ENCODE results near the gene BRSK2.

Gene BRSK2

DNA sequence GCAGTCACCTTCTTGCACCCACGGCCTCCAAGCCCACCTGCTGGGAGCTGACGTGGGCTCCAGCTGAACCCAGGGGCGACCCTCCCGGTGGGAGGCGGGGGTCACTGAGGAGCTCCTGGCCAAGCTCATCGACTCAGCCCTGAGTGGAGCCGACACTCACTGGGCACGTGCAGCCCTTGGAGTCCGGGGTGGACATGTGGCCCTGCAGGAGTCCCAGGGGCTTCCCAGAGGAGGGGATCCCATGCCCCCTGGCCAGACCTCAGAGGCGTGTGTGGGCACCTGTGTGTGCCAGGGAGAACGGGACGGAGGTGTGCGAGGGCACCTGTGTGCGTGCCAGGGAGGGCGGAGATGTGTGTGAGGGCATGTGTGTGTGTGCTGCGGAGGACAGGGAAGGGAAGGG is 20.8 kb upstream of the BRSK2 start:
- H3K4me1 ChIP-seq (ENCODE audit: control insufficient read depth, insufficient read depth, low read length): no peaks in the 10 kb centered on the region
- TF ChIP-seq ZNF843 (tag by site-specific recombination; IDR thresholded peaks at IDR 0.05) (no peak), ZNF549 (tag by site-specific recombination; IDR thresholded peaks at IDR 0.05) (no peak), ZNF302 (tag by site-specific recombination; IDR thresholded peaks at IDR 0.05; ENCODE audit: low read depth) (no peak), ZNF561 (tag by site-specific recombination; IDR thresholded peaks at IDR 0.05; ENCODE audit: borderline replicate concordance) (no peak), ZBTB21 (tag by site-specific recombination; IDR thresholded peaks at IDR 0.05) (no peak), ZNF274 (IDR thresholded peaks at IDR 0.05; ENCODE audit: low read length) (no peak), ZNF274 (tag by site-specific recombination; IDR thresholded peaks at IDR 0.05; ENCODE audit: borderline replicate concordance) (no peak)
- TF ChIP-seq, protein P1, sequence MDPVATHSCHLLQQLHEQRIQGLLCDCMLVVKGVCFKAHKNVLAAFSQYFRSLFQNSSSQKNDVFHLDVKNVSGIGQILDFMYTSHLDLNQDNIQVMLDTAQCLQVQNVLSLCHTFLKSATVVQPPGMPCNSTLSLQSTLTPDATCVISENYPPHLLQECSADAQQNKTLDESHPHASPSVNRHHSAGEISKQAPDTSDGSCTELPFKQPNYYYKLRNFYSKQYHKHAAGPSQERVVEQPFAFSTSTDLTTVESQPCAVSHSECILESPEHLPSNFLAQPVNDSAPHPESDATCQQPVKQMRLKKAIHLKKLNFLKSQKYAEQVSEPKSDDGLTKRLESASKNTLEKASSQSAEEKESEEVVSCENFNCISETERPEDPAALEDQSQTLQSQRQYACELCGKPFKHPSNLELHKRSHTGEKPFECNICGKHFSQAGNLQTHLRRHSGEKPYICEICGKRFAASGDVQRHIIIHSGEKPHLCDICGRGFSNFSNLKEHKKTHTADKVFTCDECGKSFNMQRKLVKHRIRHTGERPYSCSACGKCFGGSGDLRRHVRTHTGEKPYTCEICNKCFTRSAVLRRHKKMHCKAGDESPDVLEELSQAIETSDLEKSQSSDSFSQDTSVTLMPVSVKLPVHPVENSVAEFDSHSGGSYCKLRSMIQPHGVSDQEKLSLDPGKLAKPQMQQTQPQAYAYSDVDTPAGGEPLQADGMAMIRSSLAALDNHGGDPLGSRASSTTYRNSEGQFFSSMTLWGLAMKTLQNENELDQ (tag by site-specific recombination; IDR thresholded peaks at IDR 0.05; ENCODE audit: low read depth): no peak
- CTCF ChIA-PET: no interaction called here
- no peaks in the 10 kb centered on the region for H3K36me3 ChIP-seq (ENCODE audit: control insufficient read depth in 2 of 2, insufficient read depth in 1 of 2, low read length in 2 of 2)
- H3K27ac ChIP-seq (ENCODE audit: extremely low read depth, low read depth, low read length): no peak overlapping the region
- no peaks in the 10 kb centered on the region for H3K9me3 ChIP-seq (ENCODE audit: control insufficient read depth, insufficient read depth, low read depth, low read length)
- H3K4me3 ChIP-seq (ENCODE audit: low read depth, low read length): no peak overlapping the region
- POLR2A ChIA-PET: no interaction called here

DNA sequence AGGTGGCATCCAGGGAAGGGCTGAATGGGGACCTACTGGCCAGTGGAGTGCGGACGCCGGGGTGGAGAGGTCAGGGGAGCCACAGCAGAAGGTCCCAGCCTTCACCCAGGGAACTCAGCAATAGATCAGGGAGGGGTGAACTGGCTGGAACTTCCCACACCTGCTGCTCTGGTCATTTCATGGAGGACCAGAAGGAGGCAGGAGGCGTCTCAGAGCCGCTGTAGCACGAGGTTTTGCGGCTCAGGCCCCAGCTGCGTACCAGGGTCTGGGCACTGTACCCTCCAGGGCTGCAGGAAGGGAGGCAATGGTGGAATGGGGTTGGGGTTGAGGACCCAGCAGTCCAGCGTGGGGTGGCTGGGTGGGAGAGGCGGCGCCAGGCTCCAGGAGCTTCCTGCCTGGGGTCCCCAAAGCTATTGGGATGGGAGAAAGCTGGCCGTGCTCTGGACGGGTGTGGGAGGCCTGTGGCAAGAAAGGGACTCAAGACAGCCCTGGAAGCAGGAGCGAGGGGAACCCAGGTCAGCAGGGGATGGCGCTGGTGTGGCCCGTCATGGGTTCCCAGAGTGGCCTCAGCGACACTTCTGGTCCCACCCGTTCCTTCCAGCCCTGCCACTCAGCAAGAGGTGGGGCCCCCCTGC is 20.2 kb upstream of the BRSK2 start:
- H3K9me3 ChIP-seq (ENCODE audit: control insufficient read depth, insufficient read depth, low read depth, low read length): no peaks in the 10 kb centered on the region
- no peaks in the 10 kb centered on the region for H3K4me1 ChIP-seq (ENCODE audit: control insufficient read depth, insufficient read depth, low read length)
- TF ChIP-seq PRDM1 (tag by site-specific recombination; IDR thresholded peaks at IDR 0.05) (no peak), ZNF510 (tag by site-specific recombination; IDR thresholded peaks at IDR 0.05; ENCODE audit: insufficient replicate concordance) (no peak), ZNF623 (tag by site-specific recombination; IDR thresholded peaks at IDR 0.05) (no peak), ZNF791 (tag by site-specific recombination; IDR thresholded peaks at IDR 0.05) (no peak), ZIC2 (tag by site-specific recombination; IDR thresholded peaks at IDR 0.05) (no peak), GLI2 (tag by site-specific recombination; IDR thresholded peaks at IDR 0.05; ENCODE audit: borderline replicate concordance, low read depth) (no peak), SP3 (tag by site-specific recombination; IDR thresholded peaks at IDR 0.05) (no peak), MZF1 (tag by site-specific recombination; IDR thresholded peaks at IDR 0.05; ENCODE audit: borderline replicate concordance) (no peak), KLF16 (tag by site-specific recombination; IDR thresholded peaks at IDR 0.05) (no peak), ZNF24 (tag by site-specific recombination; IDR thresholded peaks at IDR 0.05) (no peak), ZNF10 (tag by site-specific recombination; IDR thresholded peaks at IDR 0.05) (no peak), ZNF548 (tag by site-specific recombination; IDR thresholded peaks at IDR 0.05) (no peak), ZBTB17 (tag by site-specific recombination; IDR thresholded peaks at IDR 0.05) (no peak)
- TF ChIP-seq, protein P2, sequence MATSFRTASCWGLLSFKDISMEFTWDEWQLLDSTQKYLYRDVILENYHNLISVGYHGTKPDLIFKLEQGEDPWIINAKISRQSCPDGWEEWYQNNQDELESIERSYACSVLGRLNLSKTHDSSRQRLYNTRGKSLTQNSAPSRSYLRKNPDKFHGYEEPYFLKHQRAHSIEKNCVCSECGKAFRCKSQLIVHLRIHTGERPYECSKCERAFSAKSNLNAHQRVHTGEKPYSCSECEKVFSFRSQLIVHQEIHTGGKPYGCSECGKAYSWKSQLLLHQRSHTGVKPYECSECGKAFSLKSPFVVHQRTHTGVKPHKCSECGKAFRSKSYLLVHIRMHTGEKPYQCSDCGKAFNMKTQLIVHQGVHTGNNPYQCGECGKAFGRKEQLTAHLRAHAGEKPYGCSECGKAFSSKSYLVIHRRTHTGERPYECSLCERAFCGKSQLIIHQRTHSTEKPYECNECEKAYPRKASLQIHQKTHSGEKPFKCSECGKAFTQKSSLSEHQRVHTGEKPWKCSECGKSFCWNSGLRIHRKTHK (tag by site-specific recombination; IDR thresholded peaks at IDR 0.05): no peak
- TF ChIP-seq, protein P3, sequence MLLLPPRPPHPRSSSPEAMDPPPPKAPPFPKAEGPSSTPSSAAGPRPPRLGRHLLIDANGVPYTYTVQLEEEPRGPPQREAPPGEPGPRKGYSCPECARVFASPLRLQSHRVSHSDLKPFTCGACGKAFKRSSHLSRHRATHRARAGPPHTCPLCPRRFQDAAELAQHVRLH (tag by site-specific recombination; IDR thresholded peaks at IDR 0.05): no peak
- TF ChIP-seq, protein P4, sequence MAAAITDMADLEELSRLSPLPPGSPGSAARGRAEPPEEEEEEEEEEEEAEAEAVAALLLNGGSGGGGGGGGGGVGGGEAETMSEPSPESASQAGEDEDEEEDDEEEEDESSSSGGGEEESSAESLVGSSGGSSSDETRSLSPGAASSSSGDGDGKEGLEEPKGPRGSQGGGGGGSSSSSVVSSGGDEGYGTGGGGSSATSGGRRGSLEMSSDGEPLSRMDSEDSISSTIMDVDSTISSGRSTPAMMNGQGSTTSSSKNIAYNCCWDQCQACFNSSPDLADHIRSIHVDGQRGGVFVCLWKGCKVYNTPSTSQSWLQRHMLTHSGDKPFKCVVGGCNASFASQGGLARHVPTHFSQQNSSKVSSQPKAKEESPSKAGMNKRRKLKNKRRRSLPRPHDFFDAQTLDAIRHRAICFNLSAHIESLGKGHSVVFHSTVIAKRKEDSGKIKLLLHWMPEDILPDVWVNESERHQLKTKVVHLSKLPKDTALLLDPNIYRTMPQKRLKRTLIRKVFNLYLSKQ (tag by site-specific recombination; IDR thresholded peaks at IDR 0.05; ENCODE audit: borderline replicate concordance): no peak
- TF ChIP-seq, protein P5, sequence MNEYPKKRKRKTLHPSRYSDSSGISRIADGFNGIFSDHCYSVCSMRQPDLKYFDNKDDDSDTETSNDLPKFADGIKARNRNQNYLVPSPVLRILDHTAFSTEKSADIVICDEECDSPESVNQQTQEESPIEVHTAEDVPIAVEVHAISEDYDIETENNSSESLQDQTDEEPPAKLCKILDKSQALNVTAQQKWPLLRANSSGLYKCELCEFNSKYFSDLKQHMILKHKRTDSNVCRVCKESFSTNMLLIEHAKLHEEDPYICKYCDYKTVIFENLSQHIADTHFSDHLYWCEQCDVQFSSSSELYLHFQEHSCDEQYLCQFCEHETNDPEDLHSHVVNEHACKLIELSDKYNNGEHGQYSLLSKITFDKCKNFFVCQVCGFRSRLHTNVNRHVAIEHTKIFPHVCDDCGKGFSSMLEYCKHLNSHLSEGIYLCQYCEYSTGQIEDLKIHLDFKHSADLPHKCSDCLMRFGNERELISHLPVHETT (tag by site-specific recombination; IDR thresholded peaks at IDR 0.05): no peak
- POLR2A ChIA-PET: no interaction called here
- CTCF ChIA-PET: no interaction called here
- no peaks in the 10 kb centered on the region for H3K36me3 ChIP-seq (ENCODE audit: control insufficient read depth in 2 of 2, insufficient read depth in 1 of 2, low read length in 2 of 2)
- no peak overlapping the region for H3K4me3 ChIP-seq (ENCODE audit: low read depth, low read length)
- no peak overlapping the region for H3K27ac ChIP-seq (ENCODE audit: extremely low read depth, low read depth, low read length)

Measured in HEK293 (cell line).